Kidney tubule cell (primary cell): ENCODE measurements around the gene QKI.

Experiments used
- DNase-seq: peaks from one replicate; pipeline ENCODE4 v3.0.0-alpha.2; 2018; ENCODE audit warnings: low spot score

Gene QKI

DNA sequence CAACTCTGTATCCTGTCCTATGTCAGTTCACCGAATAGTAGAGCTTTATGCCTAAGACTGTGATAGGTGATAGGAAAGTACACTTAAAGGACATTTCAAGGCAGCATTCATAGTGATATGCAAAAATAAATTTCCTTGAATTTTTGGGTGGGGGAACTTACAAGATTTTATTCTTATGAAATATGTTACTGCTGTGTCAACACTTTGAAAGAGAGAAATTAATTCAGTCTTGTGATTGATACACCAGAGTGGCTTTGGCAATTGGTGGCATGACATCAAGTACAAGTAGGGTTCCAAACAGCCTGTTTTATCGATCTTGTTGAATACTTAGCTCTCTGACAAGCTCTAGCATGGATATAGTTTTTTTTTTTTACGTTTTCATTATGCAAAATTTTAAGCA, 72.3 kb downstream of the QKI start:
- DNase-seq = no peak

DNA sequence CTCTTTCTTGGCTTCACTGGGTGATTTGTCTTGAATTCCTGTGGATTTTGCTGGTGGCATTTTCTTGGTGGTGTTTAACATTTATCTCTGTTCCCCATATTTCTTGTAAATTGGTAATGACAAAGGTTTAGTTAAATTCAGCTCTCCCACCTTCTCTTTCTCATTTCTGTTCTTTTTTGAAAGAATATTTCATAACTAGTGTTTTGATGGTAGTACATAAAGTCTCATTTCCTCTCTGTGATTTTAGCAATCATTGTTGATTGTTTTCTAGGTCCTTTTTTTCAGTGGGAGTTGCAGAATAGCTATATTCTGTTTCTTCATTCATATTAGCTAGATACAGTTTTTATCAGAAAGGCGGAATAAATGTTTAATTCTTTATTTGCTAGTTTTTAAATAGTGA, 73.1 kb downstream of the QKI start:
- DNase-seq = no peak

DNA sequence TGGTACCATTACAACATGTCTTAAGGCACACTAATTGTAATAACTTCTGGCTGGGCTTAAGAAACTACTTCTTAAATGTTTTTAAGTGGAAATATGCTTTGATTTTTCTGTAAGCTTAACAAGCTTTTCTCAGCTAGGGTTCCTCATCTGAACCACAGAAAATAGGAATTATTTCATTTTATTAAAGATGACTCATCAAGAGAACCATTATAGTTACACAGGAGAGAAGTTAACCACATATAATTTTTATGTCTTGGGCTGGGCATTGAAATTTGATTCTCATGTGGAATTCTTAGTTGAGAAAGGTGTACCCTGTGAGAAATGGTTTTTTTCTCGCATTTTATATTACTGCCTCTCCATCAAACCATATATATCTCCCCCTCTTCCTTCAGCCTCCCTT, 75.1 kb downstream of the QKI start:
- DNase-seq = no peak

GRCh38 chr6:163490826-163491577, 76.5 kb downstream of the QKI start:
- peak; percentile 38 for DNase-seq

- DNase-seq = no peak
Observed at GRCh38 chr6:163491737-163492300, 77.3 kb downstream of the QKI start.

DNA sequence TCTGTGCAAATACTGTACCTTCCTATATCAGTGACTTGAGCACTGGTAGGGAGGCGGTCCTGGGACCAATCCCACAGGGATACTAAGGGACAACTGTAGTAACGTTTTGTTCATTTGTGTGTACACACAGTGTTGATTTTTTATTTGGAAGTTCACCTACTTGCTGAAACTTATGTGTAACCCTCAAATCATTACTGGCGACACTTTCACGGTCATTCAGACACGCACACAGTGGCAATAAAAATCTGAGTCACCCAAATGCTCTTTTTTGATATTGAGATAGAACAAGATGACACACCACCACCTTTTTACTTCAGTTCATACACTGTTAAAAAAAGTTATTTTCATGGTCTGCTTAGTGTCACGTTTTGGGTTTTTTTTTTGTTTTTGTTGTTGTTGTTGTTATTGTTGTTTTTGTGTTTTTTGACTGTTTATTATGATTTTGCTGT, 79.8 kb downstream of the QKI start:
- DNase-seq = peak; percentile 42

DNA sequence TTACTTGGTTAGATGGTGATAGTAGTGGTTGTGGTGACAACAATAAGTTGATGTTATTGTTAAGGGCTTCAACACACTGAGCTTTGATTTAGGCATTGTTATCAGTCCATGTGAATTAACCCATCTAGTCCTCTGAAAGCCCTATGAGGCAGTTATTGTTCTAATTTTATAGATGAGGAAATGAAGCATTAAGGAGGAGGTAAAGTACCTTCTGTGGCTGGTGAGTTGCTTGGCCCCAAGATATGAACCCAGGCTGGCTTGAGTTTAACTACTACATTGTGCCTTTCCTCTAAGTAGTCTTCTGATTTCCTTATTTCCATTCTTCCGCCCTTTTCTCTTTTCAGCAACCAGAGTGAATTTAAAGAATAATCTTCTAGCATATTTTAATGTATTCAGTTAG, 81.7 kb downstream of the QKI start:
- DNase-seq = no peak

- DNase-seq = no peak
Observed at GRCh38 chr6:163500105-163500504, 85.6 kb downstream of the QKI start.

DNA sequence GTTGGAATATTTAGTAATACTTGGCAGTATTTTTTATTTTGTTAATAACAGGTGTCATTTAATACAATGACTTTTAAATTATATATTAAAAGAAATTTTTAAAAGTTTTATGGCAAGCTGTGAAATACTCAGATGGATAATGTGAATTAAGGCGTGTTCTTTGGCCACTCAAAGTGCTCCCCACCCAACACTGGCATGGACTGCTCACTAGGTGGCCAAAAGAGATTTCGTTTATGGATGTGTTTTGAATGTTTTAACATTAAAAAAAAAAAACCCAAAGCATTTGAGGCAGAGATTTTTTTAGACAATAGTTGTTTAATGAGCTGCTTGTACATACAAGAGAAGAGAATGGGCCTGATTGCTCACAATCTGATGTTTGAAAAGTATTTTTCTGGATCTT, 86.5 kb downstream of the QKI start:
- DNase-seq = no peak

DNA sequence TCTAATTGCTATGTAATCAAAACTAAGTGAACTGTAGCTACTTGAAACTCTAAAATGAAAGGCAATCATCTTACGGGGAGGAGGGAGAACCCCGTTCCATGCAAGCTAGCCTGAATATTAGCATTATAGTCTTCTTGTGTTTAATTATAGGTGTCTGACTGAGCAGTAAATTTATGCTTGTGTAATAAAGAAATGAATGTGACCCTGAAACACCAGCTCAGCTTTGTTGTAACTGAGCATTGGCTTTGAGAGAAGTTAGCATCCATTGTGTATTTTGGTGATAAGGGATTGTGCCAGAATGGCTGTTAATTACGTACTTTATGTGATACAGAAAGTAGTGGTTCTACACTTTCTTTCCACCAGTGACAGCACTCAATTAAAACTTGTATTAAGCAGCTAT, 86.9 kb downstream of the QKI start:
- no peak for DNase-seq

DNA sequence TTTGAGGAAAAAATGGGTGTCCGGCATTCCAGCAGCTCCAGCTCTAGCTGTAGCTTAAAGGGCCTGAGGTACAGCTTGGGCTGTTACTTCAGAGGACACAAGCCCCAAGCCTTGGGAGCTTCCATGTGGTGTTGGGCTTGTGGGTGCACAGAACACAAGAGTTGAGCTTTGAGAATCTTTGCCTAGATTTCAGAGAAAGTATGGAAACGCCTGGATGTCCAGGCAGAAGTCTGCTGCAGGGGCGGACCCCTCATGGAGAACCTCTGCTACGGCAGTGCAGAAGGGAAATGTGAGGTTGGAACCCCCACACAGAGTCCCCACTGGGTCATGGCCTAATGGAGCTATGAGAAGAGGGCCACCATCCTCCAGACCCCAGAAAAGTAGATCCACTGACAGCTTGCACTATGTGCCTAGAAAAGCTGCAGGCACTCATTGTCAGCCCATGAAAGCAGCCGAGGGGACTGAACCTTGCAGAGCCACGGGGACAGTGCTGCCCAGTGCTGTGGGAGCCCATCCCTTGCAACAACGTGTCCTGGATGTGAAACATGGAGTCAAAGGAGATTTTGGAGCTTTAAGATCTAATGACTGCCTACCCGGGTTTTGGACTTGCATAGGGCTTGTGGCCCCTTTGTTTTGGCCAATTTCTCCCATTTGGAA, 90.6 kb downstream of the QKI start:
- no peak for DNase-seq

- no peak for DNase-seq
Observed at GRCh38 chr6:163507965-163508364, 93.4 kb downstream of the QKI start.

DNA sequence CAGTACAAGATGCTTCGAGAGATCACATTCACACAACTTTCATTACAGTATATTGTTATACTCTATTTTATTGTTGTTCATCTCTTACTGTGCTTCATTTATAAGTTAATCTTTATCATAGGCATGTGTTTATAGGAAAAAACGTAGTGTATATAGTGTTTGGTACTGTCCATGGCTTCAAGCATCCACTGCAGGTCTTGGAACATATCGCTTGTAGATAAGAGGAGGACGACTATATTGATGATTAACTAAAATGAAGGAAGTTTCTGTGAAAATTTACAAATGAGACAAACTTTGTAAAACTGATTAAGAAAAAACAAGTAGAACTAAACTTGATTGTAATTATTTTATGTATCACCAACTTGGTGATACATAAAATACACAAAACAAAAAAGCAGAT, 98.5 kb downstream of the QKI start:
- DNase-seq = no peak

GRCh38 chr6:163513570-163514166, 99.2 kb downstream of the QKI start:
- DNase-seq = no peak

DNA sequence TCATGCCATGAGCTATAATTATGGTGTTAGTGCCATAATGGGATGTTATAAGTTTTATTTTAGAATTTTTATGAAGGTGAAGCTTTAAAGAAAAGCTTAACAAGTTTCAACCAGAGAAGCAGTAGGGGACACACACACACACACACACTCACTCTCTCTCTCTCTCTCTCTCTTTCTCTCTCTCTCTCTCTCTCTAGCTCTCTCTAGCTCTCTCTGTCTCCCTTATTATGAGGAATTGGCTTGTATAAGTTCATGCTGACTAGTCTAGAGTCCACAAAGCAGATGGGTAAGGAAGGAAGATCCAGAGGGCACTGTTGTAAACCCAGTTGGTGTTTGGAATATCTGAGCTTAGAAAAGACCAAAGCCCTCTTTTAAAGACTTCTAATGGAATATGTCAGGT, 102.4 kb downstream of the QKI start:
- no peak for DNase-seq

- no peak for DNase-seq
Observed at GRCh38 chr6:163520956-163521355, 106.4 kb downstream of the QKI start.

- no peak for DNase-seq
Observed at GRCh38 chr6:163522033-163522432, 107.5 kb downstream of the QKI start.

GRCh38 chr6:163525926-163526325, 111.4 kb downstream of the QKI start:
- DNase-seq = peak; percentile 53

DNA sequence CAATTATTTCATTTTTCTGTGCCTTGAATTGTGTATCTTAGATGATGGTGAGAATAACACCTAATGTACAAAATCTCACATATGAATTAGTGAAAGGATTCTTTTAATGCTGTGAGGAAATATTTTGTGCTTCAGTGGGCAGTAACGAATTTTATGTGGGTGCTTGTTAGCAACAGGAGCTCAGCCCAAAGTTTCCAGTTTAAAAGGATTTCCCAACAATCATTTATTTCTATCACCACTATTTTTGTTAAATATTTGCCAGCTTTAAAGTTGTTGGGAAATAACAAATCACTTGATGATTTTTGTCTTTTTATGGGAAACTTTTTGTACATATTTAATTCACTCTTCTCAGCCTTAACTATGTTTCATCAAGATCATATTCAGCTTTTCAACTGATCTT, 111.8 kb downstream of the QKI start:
- peak; percentile 48 for DNase-seq

GRCh38 chr6:163527291-163527690, 112.8 kb downstream of the QKI start:
- no peak for DNase-seq

GRCh38 chr6:163529605-163530004, 115.1 kb downstream of the QKI start:
- peak; percentile 86 for DNase-seq

- DNase-seq = no peak
Observed at GRCh38 chr6:163530406-163530805, 115.9 kb downstream of the QKI start.

DNA sequence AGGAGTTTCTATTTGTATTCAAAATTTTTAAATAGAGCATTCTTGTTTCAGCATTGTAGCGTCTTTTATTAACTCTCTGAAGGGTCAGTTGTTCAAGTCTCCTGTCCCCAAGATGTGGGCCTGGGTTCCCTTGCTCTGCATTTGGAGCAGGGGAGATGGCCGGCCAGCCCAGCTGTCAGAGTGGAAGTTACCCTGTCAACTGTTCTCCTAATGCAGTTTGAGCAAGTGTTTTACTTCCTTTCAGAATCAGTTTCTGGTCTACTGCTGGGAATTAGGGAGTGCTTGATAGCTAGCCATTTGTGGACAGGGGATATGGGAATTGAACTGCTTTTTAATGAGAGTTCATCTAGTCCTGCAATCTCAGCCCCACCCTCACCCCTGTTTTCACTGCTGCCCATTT, 116.6 kb downstream of the QKI start:
- DNase-seq = no peak
